CD4-positive, alpha-beta T cell treated with Interferon gamma for 1 hour (primary cell): ENCODE results near the gene RAB4A.

ENCODE experiments used
- DNase-seq: peaks from one replicate; pipeline ENCODE4 v3.0.0-alpha.2; 2020

Gene RAB4A

GRCh38 chr1:229270547-229271447 lies at the start of gene RAB4A:
Gene RAB4A (plus strand): TSS chr1:229271111. CDS start chr1:229271340, 229 bp downstream.
- DNase-seq: peak; percentile 85

DNA sequence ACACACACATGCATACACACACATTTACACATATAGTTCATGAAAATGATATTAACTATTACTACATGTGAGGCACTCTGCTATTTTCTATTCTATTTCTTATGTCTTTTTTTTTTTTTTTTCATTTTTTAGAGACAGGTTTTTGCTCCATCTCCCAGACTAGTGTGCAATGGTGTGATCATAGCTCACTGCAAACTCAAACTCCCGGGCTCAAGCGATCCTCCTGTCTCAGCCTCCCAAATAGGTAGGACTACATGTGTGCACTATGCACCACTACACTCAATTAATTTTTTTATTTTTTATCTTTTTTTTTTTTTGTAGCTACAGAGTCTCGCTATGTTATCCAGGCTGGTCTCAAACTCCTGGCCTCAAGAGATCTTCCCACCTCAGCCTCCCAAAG lies 48.8 kb upstream of the RAB4A start:
- DNase-seq: no peak

- no peak for DNase-seq
These were observed 47.4 kb upstream of the RAB4A start for GRCh38 chr1:229223498-229223897.

- DNase-seq: no peak
These were observed 46.6 kb upstream of the RAB4A start for GRCh38 chr1:229224308-229224707.

DNA sequence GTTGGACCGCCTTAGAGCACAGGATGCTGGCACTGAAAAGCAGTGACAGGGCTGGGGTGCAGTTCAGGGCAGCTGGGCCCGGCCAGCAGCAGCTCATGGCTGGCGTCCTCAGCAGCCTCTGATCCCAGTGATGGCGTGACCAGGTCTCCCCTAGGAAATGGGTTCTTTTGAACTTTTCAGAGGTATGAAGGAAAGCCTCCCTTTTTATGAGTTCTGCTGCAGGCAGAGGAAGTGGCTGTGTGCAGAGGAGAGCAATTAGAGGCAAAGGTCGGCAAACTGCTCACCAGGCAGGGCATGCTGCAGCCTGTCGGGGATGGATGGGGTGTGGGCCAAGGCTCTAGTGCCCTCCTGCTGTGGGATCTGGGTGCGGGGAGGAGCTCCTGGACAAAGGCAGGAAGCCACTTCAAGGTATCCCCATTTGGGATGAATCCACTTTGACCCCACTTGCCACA lies 45.6 kb upstream of the RAB4A start:
- no peak for DNase-seq

GRCh38 chr1:229226796-229227195 lies 44.1 kb upstream of the RAB4A start:
- DNase-seq: no peak

- DNase-seq: peak; percentile 79
These were observed 43.5 kb upstream of the RAB4A start for GRCh38 chr1:229227298-229227919.

DNA sequence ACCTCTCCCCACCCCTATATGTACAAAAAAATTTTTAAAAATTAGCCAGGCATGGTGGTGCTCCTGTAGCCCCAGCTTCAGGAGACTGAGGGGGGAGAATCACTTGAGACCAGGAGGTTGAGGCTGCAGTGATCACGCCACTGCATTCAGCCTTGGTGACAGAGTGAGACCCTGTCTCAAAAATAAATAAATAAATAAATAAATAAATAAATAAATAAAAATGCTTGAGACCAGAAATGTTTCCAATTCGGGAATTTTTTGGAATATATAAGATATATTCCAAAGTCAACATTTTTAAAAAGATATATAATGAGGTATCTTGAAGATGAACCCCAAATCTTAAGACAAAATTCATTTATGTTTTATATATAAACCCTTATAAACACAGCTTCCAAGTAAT lies 42.4 kb upstream of the RAB4A start:
- no peak for DNase-seq

GRCh38 chr1:229229137-229229720 lies 41.7 kb upstream of the RAB4A start:
- DNase-seq: no peak

DNA sequence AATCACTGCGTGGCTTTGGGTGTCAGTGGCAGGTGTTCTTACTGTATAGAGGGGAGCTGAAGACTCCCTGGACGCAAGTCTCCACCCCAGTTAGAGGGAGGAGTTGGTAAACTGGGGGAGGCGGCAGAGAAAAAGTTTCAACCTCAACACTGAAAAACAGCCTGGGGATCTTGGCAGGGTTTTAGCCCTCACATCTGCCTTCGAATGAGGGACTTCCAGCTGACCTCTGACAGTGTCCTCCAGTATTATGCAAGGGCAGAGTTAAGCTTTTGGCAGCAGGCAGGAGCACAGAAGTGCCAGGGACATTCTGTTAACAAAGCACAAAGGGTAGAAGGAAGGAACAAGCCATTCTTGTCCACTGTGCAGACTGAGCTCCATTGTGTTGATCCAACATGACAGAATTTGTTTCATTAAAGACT lies 41.2 kb upstream of the RAB4A start:
- no peak for DNase-seq

DNA sequence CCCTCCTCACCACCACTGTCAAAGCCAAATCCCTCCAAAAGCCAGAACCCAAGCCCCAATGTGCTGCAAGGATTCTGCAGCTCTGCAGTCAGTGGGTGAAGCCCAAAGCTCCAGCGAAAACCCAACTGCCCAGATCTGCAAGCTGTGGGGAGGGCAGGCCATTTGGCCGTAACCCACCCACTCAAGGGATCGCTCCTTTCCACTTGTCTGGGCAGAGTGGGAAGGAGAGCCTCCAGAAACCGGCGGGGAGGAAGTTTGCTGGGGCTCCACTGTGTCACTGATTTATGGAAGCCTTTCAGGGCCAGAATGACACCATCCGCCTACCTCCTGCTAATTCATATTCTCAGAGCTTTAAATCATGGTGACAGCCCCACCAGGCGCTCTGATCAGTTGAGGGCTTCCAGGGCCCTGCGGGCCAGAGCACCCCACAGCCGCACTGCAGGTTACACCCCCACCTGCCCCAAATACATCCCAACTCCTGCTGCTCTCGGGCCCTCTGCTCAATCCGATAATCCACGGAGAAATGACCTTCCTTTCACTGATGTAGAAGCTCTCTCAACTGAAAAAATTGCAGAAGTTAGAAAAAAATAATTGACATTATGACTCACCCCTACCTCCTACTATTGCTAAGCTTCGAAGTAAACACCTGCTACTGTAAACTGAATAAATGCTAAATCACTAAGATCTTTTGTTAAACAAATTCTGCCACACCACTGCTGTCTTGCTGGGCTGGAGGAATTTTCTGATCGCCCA lies 40.6 kb upstream of the RAB4A start:
- DNase-seq: no peak

- no peak for DNase-seq
These were observed 39.8 kb upstream of the RAB4A start for GRCh38 chr1:229230893-229231753.

DNA sequence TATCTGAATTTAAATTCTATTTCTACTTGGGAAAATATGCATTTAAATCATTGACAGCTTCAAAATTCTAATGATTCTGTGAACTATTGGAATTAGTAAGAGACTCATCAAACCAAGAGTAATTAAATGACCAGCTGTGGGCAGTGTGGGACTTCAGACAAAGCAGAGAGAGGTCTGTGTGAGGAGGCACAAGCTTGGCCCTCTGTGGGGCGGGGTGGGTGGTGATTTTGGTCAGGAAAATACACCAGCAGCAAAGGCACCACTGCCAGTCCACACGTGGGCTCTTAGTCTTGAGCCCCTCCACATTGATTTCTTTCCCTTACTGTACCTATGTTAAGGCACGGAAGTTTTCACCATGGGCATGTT lies 39.2 kb upstream of the RAB4A start:
- DNase-seq: no peak

- DNase-seq: no peak
These were observed 35.9 kb upstream of the RAB4A start for GRCh38 chr1:229234870-229235472.

DNA sequence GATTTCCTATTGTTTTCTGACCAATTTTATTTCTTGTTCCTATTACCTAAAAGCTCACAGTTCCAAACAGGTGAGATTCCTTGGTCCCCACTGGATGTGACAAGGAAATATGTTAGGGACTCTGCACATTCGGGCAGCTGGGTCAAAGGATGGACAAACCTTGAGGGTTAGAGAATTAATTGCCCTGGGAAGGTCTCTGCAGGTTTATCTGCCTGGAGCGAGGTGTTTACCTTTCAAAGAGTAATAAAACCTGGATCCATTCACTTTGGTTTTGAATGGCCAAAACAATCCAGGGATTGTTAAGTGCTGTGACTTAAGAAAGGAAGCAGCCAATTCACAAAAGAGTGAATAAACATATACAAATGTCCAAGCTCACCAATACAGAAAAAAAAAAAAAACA lies 33.6 kb upstream of the RAB4A start:
- no peak for DNase-seq

DNA sequence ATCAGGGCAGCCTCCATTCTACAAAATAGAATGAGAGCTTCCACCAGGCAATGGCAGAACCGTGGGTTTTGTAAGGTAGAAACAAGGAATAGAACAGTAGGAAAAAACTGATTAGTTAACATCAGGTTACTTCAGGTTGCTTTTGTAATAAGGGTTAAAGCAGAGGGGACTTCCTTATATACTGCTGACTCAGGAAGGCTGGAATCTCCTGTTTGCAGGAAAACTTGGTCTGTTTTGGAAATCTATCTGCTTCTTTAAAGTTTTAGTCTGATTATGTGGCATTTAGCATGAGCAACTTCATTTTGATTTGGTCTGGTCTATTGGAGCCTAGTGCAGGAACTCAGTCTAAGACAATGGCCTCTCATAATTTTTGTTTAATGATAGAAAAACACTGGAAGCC lies 32.7 kb upstream of the RAB4A start:
- DNase-seq: no peak

- no peak for DNase-seq
These were observed 32.1 kb upstream of the RAB4A start for GRCh38 chr1:229238674-229239415.

DNA sequence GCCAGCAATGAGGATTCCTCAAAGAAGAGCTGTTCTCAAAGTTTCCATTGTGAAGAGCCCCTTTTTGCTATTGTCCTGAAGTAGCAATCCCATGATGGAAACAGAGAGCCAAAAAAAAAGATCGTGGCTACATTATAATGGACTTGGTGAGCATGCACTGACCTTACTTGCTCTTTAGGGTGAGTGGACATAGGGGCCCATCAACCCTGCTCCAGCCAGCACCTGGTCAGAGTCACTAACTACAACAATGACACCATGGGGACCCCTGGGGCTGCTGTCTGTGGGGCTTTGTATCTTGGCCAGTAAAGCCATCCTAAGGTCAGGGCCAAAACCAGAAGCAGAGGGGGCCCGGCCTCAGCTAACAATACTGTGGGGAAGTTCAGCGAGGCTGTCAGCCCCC lies 30.4 kb upstream of the RAB4A start:
- no peak for DNase-seq

DNA sequence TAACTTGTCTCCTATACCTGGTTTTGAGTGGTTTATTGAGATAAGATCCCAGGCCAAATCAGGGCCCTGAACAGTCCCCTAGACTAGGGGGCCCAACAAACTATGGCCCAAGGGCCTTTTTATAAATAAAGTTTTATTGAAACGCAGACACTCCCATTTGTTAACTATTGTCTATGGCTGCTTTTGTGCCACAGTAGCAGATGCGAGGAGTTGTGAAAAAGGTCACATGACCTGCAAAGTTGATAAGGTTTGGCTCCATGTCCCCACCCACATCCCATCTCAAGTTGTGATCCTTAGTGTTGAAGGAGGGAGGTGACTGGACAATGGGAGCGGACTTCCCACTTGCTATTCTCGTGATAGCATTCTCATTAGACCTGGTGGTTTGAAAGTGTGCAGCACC lies 29.5 kb upstream of the RAB4A start:
- DNase-seq: no peak

GRCh38 chr1:229243638-229244037 lies 27.3 kb upstream of the RAB4A start:
- no peak for DNase-seq

- DNase-seq: no peak
These were observed 26.8 kb upstream of the RAB4A start for GRCh38 chr1:229244091-229244490.
